GM18907 (cell line): ENCODE data around the gene SPOP.
"Not testable (repeated sequence)": the region's sequence is repeated elsewhere in the genome, so short reads cannot be mapped to it uniquely, and the experiment has no call there.

Source experiments
- ATAC-seq: cut with Tn5 transposase; IDR thresholded peaks from one replicate; pipeline ENCODE4 v1.9.1; 2021; ENCODE audit warnings: mild to moderate bottlenecking, moderate library complexity; ENCODE audit not compliant: unreplicated experiment

The SPOP gene

DNA sequence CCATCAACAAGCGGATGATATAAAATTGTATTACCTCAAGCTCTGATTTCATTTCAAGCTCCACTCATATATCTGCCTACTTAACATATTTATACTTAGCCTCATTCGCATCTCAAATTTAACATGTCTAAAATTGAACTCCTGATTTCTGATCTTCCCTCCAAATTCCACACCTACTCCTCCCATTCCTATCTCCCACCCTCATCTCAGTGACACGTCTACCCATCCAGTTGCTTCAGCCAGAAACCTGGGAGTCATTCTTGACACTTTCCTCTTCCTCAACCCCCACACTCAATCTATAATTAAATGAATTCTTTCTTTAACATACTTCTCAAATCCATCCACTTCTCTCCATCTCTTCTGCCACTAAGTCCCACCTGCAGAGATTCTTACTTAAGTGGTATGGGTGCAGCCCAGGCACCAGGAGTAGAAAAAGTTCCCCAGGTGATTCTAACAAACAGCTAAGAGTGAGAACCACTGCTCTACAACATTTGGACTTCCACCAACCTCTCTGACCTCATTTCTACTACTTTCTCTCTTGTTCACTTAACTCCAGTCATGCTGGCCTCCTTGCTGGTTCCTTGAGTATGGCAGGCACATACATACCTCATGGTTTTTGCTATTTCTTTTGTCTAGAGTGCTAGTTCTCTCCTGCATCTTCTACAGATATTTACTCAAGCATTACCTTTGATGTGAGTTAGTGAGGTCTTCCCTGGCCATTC is 18.1 kb downstream of the SPOP start:
- no peak for ATAC-seq

DNA sequence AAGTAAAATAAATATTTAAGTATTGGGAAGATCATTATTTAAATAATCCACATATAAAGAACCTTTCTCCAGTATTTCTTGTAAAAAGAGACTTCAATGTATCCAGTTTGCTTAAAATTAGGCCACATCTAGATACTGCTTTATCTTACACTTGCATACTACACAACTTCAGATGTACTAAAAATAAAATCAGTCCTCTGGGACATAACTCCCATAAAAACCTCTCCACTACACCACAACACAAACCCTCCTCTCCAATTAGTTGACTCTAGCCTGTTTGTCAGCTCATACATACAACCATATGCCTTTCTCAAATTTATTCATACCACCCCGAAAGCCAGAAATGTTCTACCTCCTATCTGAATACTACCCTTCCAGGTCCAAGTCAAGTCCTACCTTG is 21.6 kb downstream of the SPOP start:
- no peak for ATAC-seq

DNA sequence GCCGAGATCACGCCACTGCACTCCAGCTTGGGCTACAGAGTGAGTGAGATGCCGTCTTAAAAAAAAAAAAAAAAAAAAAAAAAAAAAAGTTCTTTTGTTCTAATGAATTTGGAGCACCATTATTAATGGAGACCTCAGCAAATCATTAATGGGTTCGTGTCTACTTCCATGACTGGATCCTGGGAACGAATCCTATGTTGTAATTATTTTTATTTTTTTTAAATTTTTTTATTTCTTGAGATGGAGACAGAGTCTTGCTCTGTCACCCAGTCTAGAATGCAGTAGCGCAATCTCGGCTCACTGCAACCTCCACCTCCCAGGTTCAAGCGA is 30.7 kb downstream of the SPOP start:
- ATAC-seq: peak; percentile 5

DNA sequence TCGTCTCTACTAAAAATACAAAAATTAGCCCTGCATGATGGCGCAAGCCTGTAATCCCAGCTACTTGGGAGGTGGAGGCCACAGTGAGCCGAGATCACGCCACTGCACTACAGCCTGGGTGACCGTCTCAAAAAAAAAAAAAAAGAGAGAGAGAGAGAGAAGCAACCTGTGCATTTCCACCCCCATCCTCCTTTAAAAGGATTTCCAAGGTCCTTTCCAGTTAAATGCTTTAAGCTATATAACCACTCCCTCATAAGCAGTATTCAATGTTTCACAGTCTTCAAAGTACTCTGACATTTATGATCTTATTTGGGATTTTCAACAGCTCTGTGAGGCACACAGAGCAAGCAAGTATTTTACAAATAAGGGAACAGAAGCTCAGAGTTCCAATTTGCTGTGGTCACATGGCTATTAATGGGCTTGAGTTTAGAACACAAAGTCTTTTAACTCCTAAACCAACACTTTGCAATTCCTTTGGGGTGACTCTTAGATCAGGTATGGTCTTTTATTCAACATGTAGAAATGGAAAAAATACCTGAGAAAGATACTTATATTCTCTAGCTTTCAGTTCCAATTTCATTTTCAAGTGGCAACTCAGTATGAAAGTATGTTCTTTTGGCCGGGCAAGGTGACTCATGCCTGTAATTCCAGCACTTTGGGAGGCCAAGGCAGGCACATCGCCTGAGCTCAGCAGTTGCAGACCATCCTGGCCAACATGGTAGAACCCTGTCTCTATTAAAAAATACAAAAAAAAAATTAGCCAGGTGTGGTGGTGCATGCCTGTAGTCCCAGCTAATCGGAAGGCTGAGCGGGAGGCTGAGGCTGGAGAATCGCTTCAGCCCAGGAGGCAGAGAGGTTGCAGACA is 31.3 kb downstream of the SPOP start:
- peak; percentile 81 for ATAC-seq

DNA sequence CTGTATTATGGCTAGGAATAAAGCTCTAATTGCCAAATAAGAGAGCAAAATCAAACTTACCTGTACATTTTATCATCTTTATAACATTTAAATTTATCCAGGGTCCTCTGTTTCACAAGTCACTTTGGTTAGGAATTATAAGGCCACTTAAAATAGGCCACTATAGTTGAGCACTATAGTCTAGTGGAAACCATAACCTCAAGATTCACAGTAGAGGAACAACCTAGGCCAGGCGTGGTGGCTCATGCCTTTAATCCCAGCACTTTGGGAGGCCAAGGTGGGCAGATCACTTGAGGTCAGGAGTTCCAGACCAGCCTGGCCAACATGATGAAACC is 31.9 kb downstream of the SPOP start:
- ATAC-seq: not testable (repeated sequence)

DNA sequence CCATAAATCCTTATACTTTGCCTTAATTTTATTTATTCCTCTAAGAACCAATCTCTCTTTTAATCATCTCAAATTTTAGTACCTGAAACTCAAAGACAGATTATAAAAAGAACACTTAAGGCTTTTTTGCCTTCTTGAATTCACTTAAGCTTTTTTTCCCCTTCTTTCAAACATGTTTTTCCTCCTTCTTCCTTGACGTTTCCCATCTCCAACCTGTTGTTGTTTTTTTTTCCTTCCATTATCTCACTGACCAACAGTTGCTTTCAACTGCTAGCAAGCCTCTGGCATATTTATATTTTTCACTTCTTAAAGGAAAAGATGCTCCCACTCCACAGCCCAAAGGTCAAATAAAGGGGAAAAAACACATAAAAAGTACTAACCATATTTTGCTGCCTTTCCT is 32.2 kb downstream of the SPOP start:
- ATAC-seq: no peak

DNA sequence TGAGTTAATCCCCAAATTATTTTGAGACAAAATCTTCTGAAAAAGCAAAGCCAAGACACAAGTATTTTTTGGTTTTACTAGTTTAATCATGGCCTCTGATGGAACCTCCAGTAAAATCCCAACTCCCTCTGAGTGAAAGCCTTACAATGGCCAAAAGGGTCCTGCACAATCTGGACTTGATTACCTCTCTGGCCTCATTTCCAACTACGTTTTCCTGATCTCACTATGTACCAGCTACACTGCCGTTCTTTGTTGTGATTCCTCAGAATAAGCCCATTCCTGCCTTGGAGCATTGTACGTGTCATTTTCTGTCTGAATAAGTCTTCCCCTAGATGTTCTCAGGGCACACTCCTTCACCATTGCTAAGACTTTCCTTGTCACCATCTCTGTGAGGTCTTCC is 37.3 kb downstream of the SPOP start:
- no peak for ATAC-seq

DNA sequence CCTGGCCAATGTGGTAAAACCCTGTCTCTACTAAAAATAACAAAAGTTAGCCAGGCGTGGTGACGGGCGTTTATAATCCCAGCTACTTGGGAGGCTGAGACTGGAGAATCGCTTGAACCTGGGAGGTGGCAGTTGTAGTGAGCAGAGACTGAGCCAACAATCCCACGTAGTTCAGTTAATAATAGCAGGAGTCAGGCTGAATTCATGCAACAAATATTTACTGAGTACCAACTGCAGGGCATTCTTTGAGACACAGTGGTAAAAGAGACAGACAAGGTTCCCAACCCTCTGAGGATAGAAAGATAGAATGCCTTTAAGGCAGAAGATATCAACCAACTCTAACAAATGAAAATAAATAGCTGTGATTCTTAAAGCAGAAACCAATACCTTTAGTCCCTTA is 39.1 kb downstream of the SPOP start:
- no peak for ATAC-seq

DNA sequence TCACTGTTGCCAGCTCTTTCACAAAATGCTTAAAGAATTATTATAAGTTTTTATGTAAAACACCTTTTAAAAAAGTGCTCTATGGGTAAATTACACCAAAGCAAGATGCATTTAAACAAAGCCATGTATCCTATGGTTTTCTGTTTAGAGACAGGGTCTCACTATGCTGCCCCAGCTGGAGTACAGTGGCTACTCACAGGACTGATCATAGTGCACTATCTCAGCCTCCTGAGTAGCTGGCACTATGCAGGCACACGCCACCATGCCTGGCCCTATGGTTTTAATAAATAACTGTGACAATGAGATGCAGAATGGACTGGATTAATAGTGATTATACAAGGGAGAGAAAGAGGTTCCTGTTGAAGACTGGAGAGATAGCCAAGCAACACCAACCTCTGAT is 40.2 kb downstream of the SPOP start:
- ATAC-seq: no peak

DNA sequence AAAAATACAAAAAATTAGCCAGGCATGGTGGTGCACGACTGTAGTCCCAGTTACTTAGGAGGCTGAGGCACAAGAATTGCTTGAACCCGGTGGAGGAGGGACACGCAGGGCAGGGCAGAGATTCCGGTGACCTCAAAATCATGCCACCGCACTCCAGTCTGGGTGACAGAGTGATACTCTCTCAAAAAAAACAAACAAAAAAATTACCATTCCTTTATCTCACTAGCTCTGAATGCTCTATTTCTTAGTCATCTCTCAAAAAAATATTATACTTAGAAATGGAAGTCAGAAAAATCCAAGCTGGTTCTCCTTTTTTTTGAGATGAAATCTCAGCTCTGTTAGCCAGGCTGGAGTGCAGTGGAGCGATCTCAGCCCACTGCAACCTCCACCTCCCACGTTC is 40.8 kb downstream of the SPOP start:
- no peak for ATAC-seq

DNA sequence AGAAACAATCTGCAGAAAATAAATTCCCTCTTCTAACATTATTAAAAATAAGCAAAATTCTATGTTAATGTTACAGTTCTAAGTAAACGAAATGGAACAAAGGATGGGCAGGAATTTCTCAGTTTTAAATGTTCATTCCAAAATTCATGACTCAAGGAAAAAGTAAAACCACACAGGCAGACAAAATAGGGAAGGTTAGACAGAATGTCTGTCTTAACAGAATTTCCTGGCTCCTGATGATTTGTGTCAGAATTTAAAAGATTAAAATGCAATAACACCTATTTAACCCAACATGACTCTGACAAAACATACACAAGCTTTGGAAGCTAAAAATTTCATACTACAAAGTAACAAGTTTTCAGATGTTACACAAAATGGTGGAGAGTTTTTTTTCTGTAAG is 42.8 kb downstream of the SPOP start:
- no peak for ATAC-seq

DNA sequence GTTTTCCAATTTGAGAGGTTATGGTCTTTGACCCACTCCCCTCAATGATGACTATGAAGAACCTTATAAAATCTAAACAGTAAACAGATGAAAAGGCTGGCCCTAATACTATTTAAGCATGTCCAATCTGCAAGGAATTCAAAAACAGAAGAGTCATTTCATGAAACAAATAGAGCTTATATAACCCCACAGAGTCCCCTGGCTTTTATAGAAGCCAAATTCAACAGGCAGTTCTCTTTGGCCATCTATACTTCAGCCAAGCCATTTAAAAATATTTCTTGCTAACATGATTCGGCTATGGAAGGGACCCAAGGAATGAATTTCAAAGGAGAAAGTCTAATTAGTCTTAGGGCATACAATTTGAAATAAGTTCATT is 43.4 kb downstream of the SPOP start:
- ATAC-seq: no peak

DNA sequence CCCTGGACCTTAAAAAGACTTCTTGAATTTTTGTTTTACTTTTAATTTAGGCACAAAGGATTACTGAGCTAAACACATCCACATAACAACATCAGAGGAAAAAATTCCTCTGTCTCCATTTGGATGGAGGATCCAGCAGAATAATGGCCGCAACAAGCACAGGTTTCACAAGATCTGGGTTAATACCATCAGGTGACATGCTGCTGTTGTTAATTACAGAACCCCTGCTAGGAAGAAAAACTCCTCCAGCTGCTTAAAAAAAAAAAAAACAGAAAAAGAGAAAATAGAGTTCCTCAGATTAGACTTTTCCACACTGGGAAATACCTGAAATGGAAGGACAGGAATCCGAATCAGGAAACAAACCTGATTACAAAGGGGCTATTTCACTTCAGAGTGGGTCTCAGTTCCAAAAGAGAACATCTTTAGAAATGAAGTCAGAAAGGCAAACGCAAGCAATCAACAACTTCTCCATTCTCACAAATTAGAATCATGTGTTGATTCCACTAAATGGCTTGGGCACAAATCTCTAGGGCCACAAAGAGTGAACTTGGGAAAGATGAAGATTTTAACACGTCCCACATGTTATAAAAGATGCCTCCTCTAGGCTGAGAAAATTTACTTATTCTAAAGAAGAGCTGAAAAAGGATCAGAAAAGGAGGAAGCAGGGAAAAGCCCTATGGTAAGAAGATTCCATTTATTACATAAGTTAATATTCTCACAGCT is 44.0 kb downstream of the SPOP start:
- no peak for ATAC-seq

DNA sequence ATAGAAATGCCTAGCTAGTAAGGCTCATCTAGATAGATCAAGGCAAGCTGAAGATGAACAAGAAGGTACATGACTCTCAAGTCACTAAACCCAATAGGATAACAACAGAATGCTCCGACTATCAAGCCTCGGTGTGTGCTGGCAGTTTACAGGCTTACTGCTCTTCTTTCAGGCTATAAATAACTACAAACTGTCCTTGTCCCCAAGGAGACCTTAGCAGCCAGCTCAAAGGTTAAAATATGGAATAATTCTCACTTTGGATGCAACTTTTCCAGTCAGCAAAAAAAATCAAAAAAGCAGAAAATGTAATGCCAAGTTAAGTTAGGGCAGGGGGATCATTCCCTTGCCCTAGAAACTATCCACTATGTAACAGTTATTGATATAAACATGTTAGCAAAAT is 44.6 kb downstream of the SPOP start:
- ATAC-seq: no peak

DNA sequence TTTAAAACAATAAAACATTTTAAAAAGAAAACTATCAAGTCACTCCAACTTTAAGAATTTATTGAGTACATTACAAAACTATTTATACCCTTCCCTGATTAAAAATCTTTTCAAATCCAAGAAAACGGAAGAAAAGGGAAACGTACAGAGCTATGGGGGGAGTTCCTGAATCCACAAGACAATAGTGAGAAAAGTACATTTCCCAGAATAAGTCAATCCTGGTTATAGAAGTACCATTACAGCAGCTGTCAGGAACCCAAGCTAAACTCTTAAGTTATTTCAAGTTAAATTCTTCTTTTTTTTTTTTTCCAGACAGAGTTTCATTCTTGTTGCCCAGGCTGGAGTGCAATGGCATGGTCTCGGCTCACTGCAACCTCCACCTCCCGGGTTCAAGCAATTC is 45.7 kb downstream of the SPOP start:
- ATAC-seq: no peak

DNA sequence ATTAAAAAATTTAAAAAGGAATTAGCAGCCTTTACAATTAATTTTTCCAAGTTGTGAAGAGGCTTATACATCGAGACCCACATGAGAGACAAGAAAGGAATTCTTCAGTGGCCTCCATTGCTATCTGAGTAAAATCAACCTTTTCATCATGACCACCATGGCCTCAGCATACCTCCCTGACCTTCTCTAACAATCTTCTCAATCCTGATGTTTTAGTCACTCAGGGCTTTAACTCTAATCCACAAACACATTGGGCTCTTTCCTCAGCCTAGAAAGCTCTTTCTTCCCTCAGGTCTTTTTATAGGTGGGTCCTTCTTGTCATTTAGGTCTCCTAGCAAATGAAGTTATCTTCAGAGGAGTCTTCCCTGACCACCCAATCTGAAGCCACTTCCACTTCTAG is 46.4 kb downstream of the SPOP start:
- no peak for ATAC-seq

DNA sequence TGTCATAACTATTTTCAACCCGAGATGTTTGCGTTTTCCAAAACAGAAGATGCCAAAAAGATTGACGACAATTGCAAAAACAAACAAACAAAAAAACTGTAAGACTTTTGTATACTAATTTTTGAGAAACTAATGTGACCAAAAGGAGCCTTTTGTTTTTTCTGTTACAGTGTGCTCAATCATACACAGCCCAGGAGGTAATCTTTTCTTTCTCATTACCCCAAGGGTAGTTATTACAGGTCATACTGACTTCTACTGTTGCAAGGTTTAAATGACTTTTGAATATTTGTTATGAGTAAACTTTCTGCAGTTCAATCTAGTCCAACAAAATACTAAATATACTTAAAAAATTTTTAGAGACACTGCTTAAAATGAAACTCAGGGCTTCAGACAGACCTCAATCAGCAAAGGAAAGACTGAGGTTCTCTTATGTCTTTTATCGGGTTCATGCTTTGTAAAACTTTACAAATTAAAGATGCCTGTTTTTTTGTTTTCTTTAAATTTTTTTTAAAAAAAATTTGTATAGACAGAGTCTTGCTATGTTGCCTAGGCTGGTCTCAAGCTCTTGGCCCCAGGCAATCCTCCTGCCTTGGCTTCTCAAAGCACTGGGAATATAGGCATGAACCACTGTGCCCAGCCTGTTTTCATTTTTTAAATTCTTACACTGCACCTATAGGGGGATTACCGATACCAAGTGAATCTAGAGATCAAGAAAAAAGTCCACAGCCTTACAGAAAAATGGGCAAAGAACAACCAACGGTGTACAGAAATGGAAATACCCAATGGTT is 47.6 kb downstream of the SPOP start:
- ATAC-seq: no peak

DNA sequence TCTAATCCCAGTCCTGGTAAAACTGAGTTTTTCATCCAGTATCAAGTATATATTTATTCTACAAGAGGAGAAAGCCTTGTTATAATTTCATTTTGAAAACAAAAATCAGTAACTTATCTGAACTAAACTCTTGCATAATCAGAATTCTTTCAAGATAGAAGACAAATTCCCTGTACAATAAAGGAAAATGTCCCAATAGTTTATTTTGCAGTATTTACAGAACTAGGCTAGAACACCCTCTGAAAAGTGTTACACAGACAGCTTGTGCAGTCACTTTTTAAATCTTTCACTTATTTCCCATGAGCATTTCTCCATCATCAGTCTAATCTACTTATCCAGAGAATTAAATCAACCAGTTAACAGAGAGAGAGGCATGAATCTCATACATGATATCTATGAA is 48.5 kb downstream of the SPOP start:
- ATAC-seq: no peak

DNA sequence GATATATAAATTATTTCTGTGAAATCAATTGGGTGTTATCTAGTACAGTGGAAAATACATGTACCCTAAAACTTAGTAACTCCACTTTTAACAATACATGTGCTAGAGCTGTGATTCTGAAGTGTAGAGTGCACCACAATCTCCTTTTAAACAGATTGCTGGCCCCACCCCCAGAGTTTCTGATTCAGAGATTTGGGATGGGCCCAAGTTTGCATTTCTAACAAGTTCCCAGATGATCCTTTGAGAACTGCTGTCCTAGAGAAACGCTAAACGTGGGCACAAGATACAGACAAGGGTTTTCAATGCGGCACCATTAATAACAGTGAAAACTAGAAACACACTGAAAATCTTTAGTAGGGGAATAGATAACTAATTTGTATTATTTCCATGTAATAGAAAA is 53.0 kb downstream of the SPOP start:
- no peak for ATAC-seq

DNA sequence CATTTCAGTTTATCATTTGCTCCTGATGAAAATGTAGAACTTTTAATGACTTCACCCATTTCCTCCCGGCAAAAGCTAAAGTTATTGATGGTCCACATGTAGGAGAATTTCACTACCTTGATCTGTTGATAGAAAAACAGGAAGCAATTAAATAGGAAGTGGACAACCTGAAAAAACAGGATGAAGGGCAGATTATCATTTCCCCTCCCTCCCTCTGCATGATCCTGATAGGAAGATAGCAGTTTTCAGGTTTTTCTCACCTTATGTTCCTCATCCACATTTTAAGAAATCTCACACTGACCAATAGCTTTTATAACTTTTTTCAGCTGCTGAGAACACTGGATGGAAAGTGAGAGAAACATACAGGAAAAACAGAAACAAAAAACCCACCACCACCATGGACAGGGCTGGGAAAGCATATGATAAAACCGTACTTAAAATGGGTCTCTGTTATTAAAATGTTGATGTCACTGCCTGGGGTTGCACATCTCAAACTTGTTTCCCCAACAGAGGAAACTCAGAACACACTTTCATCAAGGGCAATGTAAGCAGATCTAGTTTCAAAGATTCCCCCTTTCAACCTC is 55.9 kb downstream of the SPOP start:
- no peak for ATAC-seq

DNA sequence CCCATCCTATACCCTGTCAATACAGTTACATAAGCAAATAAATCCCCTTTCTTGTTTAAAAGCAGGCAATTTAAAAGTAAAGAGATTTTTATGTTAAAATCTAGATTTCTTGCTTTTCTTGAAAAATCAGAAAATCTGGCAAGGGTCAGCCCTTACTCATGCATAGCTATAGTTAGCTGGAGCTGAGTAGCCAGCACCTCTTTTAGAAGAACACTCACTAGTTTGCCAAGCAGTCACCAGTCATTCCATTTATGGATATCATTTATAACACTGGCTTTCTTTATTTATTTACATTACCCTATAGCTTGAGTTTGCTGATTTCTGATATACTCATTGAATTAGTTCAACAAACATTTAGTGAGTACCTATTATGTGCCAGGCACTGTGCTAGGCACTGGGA is 56.5 kb downstream of the SPOP start:
- no peak for ATAC-seq
